ENCODE measurements around the gene ISCA2.
A peak's percentile ranks its signal among the peaks of the same experiment; 100 is the strongest.

ISCA2 gene

GRCh38 chr14:74510223-74510931 is 16.8 kb downstream of the ISCA2 start:
- Mint-ChIP-seq H3K4me3 (no peak overlapping the region), H3K4me1 (peaks cover 39% of the 10 kb centered on the region), H3K27ac (no peak overlapping the region), H3K36me3 (ENCODE audit: low read depth) (no peaks in the 10 kb centered on the region), H3K9me3 (no peaks in the 10 kb centered on the region), H3K27me3 (ENCODE audit: low read depth, poor library complexity) (peaks cover 14% of the 10 kb centered on the region)
- TF ChIP-seq CTCF (IDR thresholded peaks at IDR 0.05) = no peak
- no peak for DNase-seq

GRCh38 chr14:74510959-74511409 is 17.4 kb downstream of the ISCA2 start:
- peaks cover 39% of the 10 kb centered on the region for H3K4me1 Mint-ChIP-seq
- no peak overlapping the region for H3K4me3 Mint-ChIP-seq
- H3K9me3 Mint-ChIP-seq = no peaks in the 10 kb centered on the region
- no peak for TF ChIP-seq CTCF (IDR thresholded peaks at IDR 0.05)
- H3K36me3 Mint-ChIP-seq (ENCODE audit: low read depth) = no peaks in the 10 kb centered on the region
- peaks cover 14% of the 10 kb centered on the region for H3K27me3 Mint-ChIP-seq (ENCODE audit: low read depth, poor library complexity)
- no peak for DNase-seq
- H3K27ac Mint-ChIP-seq = no peak overlapping the region

GRCh38 chr14:74511966-74512830 is 18.6 kb downstream of the ISCA2 start:
- no peak for TF ChIP-seq CTCF (IDR thresholded peaks at IDR 0.05)
- peaks cover 16% of the 10 kb centered on the region for H3K27me3 Mint-ChIP-seq (ENCODE audit: low read depth, poor library complexity)
- no peak for DNase-seq
- peaks cover 35% of the 10 kb centered on the region for H3K4me1 Mint-ChIP-seq
- no peaks in the 10 kb centered on the region for H3K9me3 Mint-ChIP-seq
- no peak overlapping the region for H3K27ac Mint-ChIP-seq
- no peaks in the 10 kb centered on the region for H3K36me3 Mint-ChIP-seq (ENCODE audit: low read depth)
- H3K4me3 Mint-ChIP-seq = no peak overlapping the region

GRCh38 chr14:74514471-74514941 is 20.9 kb downstream of the ISCA2 start:
- peaks cover 30% of the 10 kb centered on the region for H3K4me1 Mint-ChIP-seq
- no peak for DNase-seq
- no peak for TF ChIP-seq CTCF (IDR thresholded peaks at IDR 0.05)
- H3K4me3 Mint-ChIP-seq = no peak overlapping the region
- H3K9me3 Mint-ChIP-seq = no peaks in the 10 kb centered on the region
- H3K27ac Mint-ChIP-seq = no peak overlapping the region
- peaks cover 17% of the 10 kb centered on the region for H3K27me3 Mint-ChIP-seq (ENCODE audit: low read depth, poor library complexity)
- H3K36me3 Mint-ChIP-seq (ENCODE audit: low read depth) = no peaks in the 10 kb centered on the region

GRCh38 chr14:74515891-74516412 is 22.4 kb downstream of the ISCA2 start:
- peak overlapping the region; percentile 45 for H3K27ac Mint-ChIP-seq
- H3K4me1 Mint-ChIP-seq = peaks cover 24% of the 10 kb centered on the region
- H3K4me3 Mint-ChIP-seq = no peak overlapping the region
- no peak for TF ChIP-seq CTCF (IDR thresholded peaks at IDR 0.05)
- H3K27me3 Mint-ChIP-seq (ENCODE audit: low read depth, poor library complexity) = peaks cover 17% of the 10 kb centered on the region
- H3K36me3 Mint-ChIP-seq (ENCODE audit: low read depth) = no peaks in the 10 kb centered on the region
- DNase-seq = no peak
- H3K9me3 Mint-ChIP-seq = no peaks in the 10 kb centered on the region

Measured in nephron progenitor cell (in vitro differentiated cells).